ENCODE measurements around the gene GATD1.

Gene GATD1

GRCh38 chr11:778976-779954, 2.0 kb upstream of the GATD1 start:
- H3K36me3 Mint-ChIP-seq = peaks cover 4% of the 10 kb centered on the region
- no peak for ATAC-seq
- no peaks in the 10 kb centered on the region for H3K9me3 Mint-ChIP-seq
- H3K27ac Mint-ChIP-seq = no peak overlapping the region
- no peak overlapping the region for H3K4me3 Mint-ChIP-seq
- H3K4me1 Mint-ChIP-seq = peaks cover 39% of the 10 kb centered on the region
- no peaks in the 10 kb centered on the region for H3K27me3 Mint-ChIP-seq

GRCh38 chr11:776561-777287, 563 bp downstream of the GATD1 start:
- Mint-ChIP-seq H3K4me3 (peak overlapping the region; percentile 86), H3K4me1 (peaks cover 49% of the 10 kb centered on the region), H3K27ac (peak overlapping the region; percentile 84), H3K27me3 (no peaks in the 10 kb centered on the region), H3K9me3 (no peaks in the 10 kb centered on the region), H3K36me3 (peaks cover 7% of the 10 kb centered on the region)
- ATAC-seq = peak; percentile 62

- Mint-ChIP-seq H3K9me3 (no peaks in the 10 kb centered on the region), H3K27me3 (no peaks in the 10 kb centered on the region)
- ATAC-seq = no peak
Observed at GRCh38 chr11:776263-776560, 1.1 kb downstream of the GATD1 start.

GRCh38 chr11:774873-775592, 2.3 kb downstream of the GATD1 start:
- Mint-ChIP-seq H3K27me3 (no peaks in the 10 kb centered on the region), H3K4me1 (peaks cover 49% of the 10 kb centered on the region), H3K36me3 (peaks cover 17% of the 10 kb centered on the region), H3K9me3 (no peaks in the 10 kb centered on the region), H3K4me3 (peak overlapping the region; percentile 26), H3K27ac (peak overlapping the region; percentile 84)
- ATAC-seq = no peak

More at GRCh38 chr11:776263-776560, 1.1 kb downstream of the GATD1 start:
- H3K4me1 Mint-ChIP-seq = peaks cover 49% of the 10 kb centered on the region
- peaks cover 7% of the 10 kb centered on the region for H3K36me3 Mint-ChIP-seq
- peak overlapping the region; percentile 84 for H3K27ac Mint-ChIP-seq
- peak overlapping the region; percentile 86 for H3K4me3 Mint-ChIP-seq

DNA sequence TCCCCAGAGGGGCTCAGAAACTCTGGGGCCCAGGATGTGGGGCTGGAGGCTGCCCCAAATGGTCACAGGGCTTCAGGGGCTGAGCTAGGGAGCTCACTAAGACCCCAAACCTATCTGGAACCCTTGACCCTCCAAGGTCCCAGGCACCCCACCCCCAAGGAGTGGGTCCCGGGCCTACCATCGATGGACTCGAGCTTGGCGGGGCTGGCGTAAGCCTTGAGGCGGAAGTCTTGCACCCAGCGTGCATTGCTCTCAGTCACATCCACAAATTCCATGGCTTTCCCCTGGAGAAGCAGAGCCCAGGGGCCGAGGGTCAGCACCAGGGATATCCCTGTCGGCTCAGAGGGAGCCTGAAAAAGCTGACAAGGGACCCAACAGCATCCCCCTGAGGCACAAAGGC, 3.5 kb downstream of the GATD1 start:
- H3K27ac Mint-ChIP-seq = no peak overlapping the region

DNA sequence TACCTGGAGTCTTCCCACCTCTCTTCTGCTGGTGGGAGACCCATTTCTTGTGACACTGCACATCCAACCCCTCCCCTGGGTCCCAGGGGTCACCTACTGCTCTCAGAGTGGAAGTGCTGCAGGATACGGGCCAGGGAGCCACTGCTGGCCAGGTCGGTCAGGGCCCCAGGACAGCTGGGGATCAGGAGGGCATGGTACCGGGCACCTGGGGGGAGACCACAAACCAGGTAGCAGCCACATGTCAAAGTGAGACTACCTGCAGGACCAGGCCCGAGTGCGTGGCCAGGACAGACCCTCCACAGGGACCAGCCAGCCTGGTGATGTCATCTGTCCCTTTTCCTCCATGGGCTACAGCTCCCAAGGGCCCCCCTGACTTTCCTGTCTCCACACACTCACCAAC, 3.9 kb downstream of the GATD1 start:
- Mint-ChIP-seq H3K4me1 (peaks cover 35% of the 10 kb centered on the region), H3K36me3 (peaks cover 23% of the 10 kb centered on the region), H3K4me3 (no peak overlapping the region), H3K9me3 (no peaks in the 10 kb centered on the region), H3K27me3 (no peaks in the 10 kb centered on the region), H3K27ac (no peak overlapping the region)
- ATAC-seq = no peak

More for the DNA sequence above, 3.5 kb downstream of the GATD1 start:
- Mint-ChIP-seq H3K4me1 (peaks cover 38% of the 10 kb centered on the region), H3K4me3 (no peak overlapping the region), H3K9me3 (no peaks in the 10 kb centered on the region), H3K36me3 (peaks cover 23% of the 10 kb centered on the region), H3K27me3 (no peaks in the 10 kb centered on the region)
- no peak for ATAC-seq

DNA sequence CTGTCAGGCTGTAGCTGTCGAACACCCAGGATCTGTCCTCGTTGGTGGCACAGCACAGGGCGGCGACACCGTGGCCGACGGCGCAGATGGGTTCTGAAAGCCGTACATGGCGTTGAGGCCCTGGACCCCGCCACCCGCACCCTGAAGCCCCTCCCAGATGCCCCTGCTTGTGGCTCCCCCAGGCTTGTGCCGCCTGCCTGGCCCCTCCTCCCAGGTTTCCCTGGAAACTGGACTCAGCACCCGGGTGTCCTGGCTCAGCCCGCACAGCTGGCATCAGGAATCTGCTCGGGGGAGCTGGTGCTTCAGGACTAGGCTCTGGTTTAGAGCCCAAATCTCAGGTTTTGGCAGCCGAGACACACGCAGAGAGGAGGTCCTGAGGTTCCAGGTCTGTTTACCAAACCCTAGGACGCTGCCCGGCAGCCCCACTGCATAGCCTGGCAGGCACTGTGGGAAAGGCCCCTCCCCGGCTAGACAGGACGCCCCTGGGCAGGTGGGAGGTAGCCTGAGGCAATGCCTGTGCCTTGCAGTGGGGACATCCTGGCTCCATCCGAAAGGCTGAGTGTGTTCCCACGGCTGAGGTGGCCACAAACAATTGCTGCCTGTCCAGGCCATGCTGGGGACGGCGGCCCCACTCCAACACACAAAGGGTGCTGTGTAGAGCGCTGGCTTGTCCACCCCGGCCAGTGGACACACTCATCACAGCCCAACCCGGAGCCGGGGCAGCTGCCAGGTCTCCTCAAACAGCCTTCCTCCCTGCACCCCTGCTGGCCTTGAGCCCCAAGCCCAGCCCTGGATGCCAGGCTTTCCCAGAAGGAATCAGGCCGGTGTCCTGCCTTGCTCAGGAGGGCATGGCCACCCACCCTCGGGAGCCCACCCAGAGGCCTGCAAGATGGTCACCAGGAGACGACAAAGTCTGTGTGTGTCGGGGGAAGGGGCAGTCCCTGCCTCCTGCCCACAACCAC, 4.6 kb downstream of the GATD1 start:
- no peak overlapping the region for H3K4me3 Mint-ChIP-seq
- no peak for ATAC-seq
- H3K9me3 Mint-ChIP-seq = no peaks in the 10 kb centered on the region
- peaks cover 23% of the 10 kb centered on the region for H3K36me3 Mint-ChIP-seq
- no peak overlapping the region for H3K27ac Mint-ChIP-seq
- H3K27me3 Mint-ChIP-seq = no peaks in the 10 kb centered on the region
- H3K4me1 Mint-ChIP-seq = peaks cover 35% of the 10 kb centered on the region

- Mint-ChIP-seq H3K9me3 (no peaks in the 10 kb centered on the region), H3K4me3 (no peak overlapping the region), H3K36me3 (peaks cover 23% of the 10 kb centered on the region), H3K27ac (no peak overlapping the region), H3K27me3 (no peaks in the 10 kb centered on the region), H3K4me1 (peaks cover 34% of the 10 kb centered on the region)
- no peak for ATAC-seq
Observed at GRCh38 chr11:771617-772204, 5.6 kb downstream of the GATD1 start.

DNA sequence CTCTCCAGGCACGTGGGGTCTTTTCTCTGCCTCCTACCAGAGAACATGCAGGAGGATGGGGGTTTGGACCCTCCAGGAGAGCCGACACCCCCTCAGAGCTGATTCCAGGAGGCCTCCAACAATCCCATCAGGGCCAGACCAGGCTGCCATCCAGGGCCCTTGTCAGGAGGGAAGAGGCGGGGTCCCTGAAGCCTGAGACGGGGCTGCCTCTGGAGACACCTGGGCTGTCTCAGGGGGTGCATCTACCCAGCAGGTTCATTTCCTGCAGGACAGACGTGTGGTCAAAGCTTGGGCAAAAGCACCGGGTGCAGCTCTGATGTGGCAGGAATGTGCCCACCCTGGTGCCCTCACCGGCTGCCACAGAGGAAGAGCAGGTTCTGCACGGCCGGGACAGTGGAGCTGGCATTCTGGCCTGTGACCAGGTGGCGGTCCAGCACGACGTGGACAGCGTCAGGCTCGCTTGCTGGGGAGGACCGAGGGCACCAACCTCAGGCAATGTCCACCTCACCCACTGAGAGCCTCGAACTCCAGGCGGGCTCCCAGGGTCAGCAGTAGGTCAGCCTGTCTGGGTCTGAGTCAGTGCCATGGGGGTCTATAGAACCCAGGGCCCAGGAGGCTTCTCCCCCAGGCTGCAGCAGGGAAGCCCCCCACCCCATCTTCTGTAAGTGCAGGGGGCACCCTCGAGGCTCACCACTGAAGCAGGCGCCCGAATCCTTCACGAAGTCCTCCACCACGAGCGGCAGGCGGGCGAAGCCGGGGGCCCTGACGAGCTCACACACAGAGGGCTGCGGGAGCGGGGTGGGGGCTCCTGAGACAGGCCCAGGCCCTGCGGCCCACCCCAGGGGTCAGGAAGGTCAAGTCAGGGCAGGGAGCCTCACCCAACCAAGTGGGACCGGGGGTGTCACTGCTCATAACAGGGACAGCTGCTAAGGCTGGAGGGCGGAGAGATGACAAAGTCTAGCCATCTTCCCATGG, 6.4 kb downstream of the GATD1 start:
- peaks cover 23% of the 10 kb centered on the region for H3K36me3 Mint-ChIP-seq
- no peaks in the 10 kb centered on the region for H3K27me3 Mint-ChIP-seq
- H3K4me3 Mint-ChIP-seq = no peak overlapping the region
- H3K27ac Mint-ChIP-seq = no peak overlapping the region
- no peaks in the 10 kb centered on the region for H3K9me3 Mint-ChIP-seq
- H3K4me1 Mint-ChIP-seq = peaks cover 26% of the 10 kb centered on the region
- no peak for ATAC-seq

GRCh38 chr11:769887-770641, 7.2 kb downstream of the GATD1 start:
- Mint-ChIP-seq H3K27ac (no peak overlapping the region), H3K9me3 (no peaks in the 10 kb centered on the region), H3K4me3 (no peak overlapping the region), H3K36me3 (peaks cover 23% of the 10 kb centered on the region), H3K4me1 (peaks cover 17% of the 10 kb centered on the region), H3K27me3 (no peaks in the 10 kb centered on the region)
- ATAC-seq = no peak

- no peak for ATAC-seq
- Mint-ChIP-seq H3K27me3 (no peaks in the 10 kb centered on the region), H3K4me3 (no peak overlapping the region), H3K36me3 (peaks cover 27% of the 10 kb centered on the region), H3K9me3 (no peaks in the 10 kb centered on the region), H3K27ac (no peak overlapping the region), H3K4me1 (no peaks in the 10 kb centered on the region)
Observed at GRCh38 chr11:767238-767637, 10.0 kb downstream of the GATD1 start.

DNA sequence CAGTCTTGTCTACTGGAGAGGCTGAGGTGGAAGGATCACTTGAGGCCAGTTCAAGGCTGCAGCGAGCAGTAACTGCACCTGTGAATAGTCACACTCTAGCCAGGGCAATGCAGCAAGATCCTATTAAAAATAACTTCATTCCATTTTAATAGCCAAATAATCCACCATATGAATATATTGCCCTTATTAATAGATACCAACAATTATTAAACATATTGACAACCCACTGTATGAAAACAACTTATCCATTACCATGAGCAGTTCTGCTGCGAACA, 10.4 kb downstream of the GATD1 start:
- H3K9me3 Mint-ChIP-seq = no peaks in the 10 kb centered on the region

More for the DNA sequence above, 10.4 kb downstream of the GATD1 start:
- Mint-ChIP-seq H3K4me3 (no peak overlapping the region), H3K36me3 (peaks cover 31% of the 10 kb centered on the region), H3K27me3 (no peaks in the 10 kb centered on the region), H3K27ac (no peak overlapping the region), H3K4me1 (no peaks in the 10 kb centered on the region)
- ATAC-seq = no peak

Measured in stimulated activated memory B cell treated with anti-CD40 and anti-IgM and Interleukin-4, amounts not matched to agents 10 μg/mL and 1 μg/mL and 100 μg/mL, for 72 hours (primary cell).